C1 segment of cervical spinal cord (tissue), 14 donors: ENCODE results near the gene MRPL20.
"Not testable (repeated sequence)": the region's sequence is repeated elsewhere in the genome, so short reads cannot be mapped to it uniquely, and the experiment has no call there.

Experiments
- DNase-seq, 14 donors: peaks; one replicate each; lab custom pipeline; 2025; lab: John Stamatoyannopoulos, UW

The MRPL20 gene

DNA sequence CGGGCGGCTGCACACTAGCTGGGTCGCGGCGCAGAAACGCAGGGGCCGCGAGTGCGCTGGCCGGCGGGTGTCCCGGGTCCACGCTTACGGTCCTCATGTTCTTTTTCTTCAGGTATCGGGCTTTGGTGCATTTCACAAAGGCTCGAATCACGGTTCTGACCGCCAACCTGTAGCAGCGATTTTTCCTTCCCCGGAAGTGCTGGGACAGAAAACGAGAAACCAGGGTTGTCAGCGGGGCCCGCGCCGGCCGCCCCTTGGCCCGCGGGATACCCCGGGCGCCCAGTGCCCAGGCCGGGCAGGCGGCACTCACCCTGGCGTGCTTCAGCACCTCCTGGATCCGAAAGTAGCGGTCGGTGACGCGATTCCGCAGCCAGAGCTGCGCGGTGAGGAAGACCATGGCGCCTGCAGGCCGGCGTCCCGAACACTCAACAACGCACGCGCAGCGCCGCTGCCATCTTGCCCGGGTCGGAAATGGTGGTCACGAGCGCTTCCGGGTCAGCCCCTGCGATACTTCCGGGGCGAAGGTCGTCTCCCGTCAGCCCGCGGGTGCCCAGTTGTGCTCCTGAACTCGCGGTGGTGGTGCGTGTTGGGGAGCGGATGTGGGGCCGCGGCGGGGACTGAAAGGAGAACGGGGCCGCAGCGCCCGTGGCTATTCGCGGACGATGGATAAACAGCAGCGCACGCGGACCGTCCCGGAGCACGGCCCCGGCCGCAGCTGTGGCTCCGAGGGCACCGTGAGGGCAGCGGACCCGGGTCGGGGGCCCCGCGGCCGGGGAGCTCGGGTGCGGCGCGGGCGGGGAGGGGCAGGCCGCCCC lies at the start of gene MRPL20:
Gene MRPL20, minus strand, starts transcription at position 473 of the 815 bp plus-strand sequence. Its CDS starts 76 bp downstream, at position 397.
- peak; percentile 40 to 94 (median 90) for DNase-seq

DNA sequence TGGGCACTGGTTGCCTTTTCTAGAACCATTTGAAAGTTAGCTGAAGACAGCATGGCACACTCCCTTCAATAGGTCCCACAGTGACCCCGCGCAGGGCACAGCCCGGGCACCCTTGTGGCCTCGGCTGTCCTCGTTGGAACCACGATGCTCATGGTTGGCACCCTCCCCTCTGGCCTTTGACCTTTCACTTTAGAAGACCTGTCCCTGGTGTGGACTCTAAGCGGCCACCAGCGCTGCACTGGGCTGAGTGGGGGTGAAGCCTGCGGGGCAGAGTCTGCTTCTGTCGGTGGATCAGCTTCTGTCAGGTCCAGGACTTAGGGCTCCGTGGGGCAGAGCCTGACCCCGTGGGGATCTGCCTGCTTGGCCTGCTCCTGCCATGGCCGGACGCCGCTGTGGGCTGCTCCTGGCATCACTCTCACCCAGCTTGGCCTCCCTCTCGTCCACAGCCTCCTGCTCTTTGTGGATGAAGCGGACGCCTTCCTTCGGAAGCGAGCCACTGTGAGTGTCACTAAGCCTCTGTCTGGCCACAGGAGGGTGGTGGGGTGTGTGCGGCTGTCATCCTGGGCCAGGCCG lies 49.7 kb upstream of the MRPL20 start:
- not testable (repeated sequence) for DNase-seq

DNA sequence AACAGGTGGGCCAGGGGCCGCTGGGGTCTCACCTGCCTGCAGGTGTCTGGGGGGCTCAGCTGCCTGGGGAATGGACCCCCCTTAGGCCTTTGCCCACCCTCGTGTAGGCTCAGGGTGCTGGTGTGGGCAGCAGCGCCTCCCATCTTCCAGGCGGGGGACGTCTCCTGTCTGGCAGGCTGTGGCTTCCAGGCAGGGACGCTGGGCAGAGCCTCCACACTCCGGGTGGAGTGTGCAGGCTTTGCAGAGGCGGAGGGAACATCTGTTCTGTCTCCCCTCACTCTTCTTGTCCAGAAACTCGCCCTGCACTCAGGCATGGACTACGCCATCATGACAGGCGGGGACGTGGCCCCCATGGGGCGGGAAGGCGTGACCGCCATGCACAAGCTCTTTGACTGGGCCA lies 48.8 kb upstream of the MRPL20 start:
- DNase-seq, result not testable (repeated sequence)

DNA sequence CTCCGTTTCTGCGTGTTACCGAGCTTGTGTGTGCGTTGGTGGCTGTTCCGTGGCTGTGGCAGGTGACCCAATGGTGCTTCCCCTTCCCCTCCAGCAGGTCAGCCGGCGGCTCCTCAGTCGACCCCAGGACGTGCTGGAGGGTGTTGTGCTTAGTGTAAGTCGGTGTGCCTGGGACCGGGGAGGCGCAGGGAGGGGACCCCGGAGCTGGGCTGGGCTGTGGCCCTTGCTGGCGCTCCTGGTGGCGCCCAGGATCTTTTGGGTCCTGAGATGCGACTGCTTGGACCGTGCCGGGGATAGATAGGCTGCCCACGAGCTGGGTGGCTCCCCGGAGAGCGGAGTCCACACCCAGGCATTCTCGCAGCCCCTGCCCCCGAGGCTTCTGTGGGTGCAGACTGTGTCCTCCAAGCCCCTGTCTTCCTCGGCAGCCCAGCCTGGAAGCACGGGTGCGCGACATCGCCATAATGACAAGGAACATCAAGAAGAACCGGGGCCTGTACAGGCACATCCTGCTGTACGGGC lies 48.3 kb upstream of the MRPL20 start:
- no peak for DNase-seq

DNA sequence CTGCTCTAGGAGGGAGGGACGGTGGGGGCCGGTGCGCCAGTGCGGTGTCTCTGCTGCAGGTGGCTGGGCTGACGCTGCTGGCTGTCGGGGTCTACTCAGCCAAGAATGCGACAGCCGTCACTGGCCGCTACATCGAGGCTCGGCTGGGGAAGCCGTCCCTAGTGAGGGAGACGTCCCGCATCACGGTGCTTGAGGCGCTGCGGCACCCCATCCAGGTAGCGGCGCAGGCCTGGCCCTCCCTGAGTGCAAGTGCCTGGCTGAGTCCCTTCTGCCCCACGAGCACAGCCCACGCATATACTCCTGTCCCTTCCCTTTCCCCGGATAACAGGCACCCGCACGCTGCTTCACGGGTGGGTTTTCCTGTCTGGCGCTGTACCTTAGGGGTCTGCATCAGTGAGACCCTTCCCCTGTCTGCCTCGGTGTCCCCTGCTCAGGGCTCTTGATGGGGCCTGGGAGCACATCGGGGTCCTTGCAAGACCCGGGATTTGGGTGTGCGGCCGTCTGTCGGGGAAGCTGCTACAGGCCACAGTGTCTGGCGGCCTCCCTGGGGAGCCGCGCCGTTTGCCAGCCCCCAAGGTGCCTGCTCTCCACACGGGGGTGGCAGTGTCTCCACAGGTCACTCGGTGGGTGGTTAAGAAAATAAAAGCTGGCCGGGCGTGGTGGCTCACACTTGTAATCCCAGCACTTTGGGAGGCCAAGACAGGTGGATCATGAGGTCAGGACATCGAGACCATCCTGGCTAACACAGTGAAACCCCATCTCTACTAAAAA lies 47.4 kb upstream of the MRPL20 start:
- DNase-seq, result not testable (repeated sequence)

DNA sequence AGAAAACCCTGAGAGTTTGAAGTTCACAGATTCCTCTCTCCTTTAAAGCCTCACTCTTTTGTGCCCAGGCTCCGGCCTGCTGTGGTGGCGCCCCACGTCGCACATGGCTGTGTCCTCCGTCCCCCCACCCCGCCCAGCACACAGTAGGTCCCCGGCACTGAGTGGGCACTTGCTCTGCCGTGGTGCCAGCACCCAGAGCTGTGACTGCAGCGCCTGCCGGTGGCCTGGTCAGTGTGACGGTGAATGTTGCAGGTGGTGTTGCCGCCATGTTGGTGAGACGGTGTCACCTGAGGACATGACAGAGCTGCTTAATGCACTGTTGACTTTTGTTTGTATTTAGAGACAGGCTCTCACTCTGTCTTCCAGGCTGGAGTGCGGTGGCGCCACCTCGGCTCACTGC lies 45.8 kb upstream of the MRPL20 start:
- DNase-seq, result no peak

DNA sequence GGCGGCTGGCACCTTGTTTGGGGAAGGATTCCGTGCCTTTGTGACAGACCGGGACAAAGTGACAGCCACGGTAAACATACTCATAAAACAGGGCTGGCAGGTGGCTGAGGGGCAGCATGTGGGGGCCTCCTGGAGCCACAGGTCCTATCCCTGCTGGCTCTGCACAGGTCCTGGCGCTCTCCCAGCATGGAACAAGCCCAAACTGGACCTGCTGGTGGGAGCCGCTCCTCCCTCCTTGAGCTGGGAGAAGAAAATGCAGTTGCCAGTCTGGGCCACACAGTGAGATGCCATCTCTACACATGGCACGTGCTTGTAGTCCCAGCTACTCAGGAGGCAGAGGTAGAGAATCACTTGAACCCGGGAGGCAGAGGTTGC lies 45.3 kb upstream of the MRPL20 start:
- DNase-seq, result not testable (repeated sequence)

DNA sequence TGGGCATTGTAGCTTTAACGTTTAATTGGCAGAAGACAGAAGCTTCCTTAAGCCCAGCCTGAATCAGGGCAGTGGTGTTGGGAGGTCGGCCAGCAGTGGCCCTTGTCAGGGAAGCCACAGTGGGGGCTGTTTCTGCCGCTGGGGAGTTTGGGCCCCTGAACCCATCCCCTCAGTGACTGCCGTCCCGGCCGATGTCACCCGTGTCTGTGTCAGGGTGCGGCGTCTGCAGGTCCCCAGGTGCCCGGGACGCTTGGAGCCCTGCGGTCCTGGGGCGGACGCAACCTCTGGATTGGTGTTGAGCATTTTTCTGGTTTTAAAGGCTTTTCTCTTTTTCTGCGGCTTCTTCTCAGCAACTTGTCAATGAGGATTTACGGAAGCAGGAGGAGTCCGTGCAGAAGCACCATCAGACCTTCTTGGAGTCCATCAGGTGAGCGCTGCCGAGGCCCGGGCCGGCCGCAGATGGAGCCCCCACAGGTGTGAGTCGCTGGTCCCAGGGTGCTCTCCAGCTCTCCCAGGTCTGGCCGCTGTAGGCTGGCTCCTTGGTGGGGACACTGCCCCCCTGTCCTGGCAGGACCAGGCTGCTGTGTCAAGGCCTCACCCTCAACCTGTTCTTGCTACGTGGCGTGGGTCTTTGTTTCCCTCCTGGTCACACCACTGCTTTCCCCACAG lies 44.7 kb upstream of the MRPL20 start:
- DNase-seq, result no peak

DNA sequence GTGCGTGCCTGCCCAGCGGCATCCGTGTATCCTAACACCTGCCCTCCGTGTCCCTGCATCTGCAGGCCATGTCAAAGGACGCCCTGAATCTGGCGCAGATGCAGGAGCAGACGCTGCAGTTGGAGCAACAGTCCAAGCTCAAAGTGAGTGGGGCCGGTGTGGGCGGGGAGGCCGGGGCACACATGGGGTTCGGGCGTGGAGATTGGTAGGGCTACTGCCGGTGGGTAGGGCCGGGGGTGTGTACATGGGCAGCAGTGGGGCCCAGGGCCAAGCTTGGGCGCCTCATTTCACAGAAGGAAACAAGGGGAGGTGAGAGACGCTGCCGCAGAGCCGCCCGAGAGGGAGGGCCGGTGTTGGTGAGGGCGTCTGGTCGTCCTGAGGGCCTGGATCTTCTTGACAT lies 43.5 kb upstream of the MRPL20 start:
- not testable (repeated sequence) for DNase-seq

DNA sequence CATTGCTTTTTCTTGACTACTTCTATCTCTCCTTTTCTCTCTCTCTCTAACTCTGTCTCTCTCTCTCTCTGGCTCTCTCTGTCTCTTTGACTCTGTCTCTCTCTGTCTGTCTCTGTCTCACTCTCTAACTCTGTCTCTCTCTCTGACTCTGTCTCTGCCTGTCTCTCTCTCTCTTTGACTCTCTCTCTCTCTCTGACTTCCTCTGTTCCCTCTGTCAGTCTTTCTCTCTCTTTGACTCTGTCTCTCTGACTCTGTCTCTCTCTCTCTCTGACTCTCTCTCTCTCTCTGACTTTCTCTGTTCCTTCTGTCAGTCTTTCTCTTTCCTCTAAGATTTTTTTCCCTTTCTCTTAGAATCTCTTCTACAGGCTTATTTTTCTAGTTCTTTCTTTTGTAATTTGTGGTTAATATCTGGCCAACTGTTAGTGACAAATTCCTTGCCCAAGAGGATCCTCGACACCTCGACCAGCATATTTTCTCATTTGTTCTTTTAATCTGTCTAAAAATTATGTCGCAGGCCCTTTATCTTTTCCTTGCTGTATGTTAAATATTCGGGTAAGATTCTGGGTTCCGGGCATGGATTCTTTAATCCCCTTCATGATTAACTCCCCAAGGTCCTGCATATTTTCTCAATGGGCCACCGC lies 42.1 kb upstream of the MRPL20 start, which contains the start of gene ATAD3C:
Gene ATAD3C, plus strand, starts transcription at position 591 of the 641 bp plus-strand sequence. CDS start 995 bp downstream, outside the sequence.
- DNase-seq, result no peak

DNA sequence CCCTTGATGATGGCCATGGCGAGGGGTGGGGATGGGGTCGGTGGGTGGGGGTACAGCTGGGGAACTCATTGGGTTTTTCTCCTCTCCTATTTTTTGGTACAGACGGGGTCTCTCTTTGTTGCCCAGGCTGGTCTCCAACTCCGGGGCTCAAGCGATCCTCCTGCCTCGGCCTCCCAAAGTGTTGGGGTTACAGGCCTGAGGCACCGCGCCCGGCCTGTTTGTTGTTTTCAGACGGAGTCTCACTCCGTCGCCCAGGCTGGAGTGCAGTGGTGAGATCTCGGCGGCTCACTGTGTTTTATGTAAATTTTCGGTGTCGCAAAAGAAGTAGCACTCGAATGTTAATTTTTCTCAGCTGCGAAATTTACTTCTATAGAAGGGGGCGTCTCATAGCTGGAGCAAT lies 39.5 kb upstream of the MRPL20 start:
- not testable (repeated sequence) for DNase-seq

DNA sequence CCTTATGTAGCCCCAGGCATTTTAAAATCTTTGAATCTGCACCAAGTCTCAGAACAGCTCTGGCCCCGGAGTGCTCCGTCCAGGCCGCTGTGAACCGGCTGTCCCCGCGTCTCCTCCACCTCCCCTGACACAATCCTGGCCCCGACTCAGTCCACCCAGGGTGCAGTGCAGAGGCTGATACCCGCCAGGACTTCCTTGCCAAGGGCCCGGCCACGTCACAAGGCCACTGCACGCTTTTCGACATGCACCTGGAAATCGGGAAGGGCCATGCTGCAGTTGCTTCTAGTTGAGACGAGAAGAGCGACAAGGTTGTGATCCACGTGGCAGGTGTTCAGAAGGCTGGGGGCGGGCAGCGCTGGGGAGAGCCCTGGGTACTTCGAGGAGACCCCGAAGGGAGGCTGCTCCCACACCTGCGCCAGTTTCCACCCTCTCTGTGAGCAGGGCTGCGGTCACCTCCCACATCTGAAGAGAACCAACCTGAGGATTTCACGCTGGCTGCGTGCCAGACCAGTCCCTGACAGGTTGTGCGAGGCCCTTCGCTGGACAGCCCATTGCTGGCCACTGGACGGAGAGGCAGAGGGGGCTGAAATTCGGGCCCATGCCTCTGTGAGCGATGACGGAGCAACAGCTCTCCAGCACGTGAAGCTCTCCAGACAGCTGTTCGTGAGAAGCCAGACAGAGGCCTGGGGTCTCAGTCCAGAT lies 35.1 kb upstream of the MRPL20 start:
- no peak for DNase-seq

DNA sequence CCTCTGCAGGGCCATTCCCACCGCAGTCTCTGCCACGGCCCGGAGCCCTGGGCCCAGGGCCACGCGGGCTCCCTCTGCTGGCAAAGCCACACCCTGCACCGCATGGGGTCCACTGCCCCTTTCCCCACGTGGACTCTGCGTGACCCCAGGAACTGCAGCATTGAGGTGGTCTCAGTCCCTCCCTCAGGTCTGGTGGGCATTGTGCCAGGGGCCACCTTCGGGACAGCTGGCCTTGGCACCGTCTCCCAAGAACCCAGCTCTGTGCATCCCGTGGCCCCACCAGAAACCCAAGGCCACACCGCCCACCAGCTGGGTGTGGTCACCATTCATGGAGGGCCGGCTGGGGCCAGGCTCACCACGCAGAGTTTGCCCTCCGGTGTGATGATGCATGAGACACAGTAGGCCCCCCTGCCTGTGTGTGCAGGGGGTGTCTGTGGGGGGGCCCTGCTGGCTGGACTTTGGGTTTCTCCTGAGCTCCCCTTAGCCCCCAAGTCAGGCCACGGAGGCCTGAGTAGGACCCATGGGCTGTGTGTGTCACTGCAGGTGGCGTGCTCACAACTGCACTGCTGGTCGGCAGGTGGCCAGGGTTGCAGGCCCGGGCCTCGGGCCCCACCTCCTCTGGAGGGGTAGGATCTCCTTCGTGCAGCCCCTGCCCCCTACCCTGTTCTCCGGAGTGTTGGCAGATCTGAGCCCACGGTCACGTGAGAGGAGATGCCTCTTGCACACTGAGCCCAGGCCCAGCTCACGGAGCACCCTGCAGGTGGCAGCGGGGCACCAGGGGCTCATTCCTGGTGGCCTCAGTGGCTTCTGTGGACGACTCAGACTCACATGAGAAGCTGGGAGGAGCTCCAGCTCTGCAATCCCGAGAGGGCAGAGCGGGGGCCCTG lies 34.2 kb upstream of the MRPL20 start:
- peak in 4 of 14 donors; percentile 20 to 53 (median 42) for DNase-seq

DNA sequence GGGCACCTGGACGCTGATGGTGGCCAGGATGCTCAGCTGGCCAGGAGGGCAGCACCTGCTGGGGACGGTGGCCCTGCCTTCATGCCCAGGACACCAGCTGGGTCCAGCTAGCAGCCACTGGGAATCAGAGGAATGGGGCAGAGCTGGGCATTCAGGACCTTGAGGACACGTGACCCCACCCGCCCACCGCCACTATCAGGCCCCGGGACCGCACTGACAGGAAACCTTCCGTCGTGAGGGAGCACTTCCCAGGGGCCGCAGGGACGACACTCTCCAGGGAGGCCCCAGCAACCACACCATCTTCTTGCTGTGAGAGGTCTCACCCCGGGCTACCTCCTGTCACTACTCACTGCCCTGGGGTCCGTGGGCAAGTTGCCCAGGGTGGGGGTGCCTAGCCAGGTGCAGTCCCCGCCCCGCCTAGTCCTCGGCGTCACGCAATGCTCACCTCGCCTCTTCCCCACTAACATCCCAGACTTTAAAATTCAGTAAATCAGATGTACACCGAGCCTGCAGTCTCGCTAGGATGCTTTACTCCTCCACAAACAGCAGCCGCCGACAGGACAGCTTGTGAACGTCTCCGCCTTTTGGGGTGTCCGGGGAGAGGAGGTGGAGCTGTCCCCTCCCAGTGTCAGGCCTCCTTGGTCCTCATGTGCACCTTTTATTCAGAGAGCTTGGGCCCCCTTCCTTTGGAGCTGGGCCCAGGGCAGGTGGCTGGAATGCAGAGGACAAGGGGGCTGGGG lies 33.3 kb upstream of the MRPL20 start:
- peak in 1 of 14 donors; percentile 28 for DNase-seq

DNA sequence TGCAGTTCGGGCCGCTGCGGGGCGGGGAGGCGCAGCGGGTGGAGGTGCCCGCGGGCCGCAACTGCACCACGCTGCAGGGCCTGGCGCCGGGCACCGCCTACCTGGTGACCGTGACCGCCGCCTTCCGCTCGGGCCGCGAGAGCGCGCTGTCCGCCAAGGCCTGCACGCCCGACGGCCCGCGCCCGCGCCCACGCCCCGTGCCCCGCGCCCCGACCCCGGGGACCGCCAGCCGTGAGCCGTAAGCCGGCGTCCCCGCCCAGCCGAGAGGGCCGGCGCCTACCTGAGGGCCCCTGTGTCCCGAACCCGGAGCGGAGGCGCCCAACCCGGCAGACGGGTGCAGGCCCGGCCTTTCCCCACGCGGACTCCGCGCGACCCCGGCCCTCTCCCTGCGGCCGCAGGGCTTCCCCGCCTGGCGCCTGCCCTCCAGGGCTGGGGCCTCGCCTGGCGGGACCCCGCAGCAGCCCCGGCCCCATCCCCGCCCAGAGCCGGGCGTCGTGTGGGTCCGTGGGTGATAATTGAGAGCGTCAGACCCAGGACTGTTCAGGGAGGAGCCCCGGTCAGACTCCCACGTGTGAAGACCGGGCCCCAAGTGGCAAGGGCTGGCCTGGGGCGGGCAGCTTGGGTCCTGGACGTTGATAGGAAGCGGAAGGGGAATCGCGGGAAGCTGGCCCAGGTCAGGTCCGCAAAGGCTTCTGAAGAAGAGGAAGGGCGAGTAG lies 32.6 kb upstream of the MRPL20 start:
- DNase-seq, result no peak

DNA sequence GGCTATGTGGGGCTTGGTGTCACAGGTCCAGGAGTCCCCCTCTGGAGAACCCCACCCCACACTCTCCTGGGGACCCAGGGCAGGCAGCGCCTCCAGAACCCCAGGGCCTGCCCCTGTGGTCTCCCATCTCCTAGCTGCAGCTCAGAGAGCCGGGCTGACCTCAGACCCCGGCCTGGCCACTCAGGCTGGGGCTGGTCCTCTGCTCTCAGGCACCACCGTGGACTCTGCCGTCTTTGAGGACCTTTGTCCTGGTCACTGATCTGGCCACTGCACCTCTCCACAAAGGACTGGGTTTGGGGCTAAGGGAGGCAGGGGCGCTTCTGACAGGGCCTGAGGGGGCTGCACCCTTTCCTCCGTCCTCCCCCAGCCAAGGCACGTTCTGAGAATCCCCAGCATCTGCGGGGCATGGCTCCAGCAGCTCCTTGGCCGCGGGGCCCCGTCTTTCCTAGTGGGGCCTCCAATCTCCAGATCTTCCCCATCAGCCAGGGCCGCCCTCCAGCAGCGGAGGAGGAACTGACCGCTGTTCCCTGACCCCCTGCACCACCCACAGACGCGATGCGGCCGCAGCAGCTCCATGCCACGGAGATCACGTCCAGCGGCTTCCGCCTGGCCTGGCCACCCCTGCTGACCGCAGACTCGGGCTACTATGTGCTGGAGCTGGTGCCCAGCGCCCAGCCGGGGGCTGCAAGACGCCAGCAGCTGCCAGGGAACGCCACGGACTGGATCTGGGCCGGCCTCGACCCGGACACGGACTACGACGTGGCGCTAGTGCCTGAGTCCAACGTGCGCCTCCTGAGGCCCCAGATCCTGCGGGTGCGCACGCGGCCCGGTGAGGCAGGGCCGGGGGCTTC lies 31.7 kb upstream of the MRPL20 start:
- no peak for DNase-seq

DNA sequence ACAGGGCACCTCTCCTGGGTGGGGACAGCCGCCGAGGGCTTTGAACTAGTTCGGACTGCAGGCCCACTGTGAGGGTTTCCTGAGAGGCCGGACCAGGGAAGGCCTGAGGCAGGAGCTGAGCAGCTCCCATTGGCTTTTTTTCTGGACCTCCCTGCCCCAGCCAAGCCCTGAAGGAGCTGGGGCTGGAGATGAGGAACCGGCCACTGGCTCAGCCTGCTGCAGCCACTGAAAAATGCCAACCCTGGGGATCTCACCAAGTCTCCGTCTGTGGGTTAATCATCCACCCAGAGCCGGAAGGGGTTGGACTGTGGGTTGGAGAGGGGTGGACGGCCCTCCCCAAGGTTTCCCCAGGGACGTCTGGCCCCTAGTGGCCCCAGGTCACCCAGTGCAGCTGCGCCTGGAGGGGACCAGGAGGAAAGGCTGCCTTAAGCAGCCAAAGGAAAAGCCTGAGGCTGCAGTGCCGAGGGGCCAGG lies 30.8 kb upstream of the MRPL20 start:
- no peak for DNase-seq
